ENCODE data around the gene PKD1L1.

GRCh38 chr7:47890606-47891005 lies 57.7 kb downstream of the PKD1L1 start:
- TF ChIP-seq CTCF (IDR thresholded peaks at IDR 0.05), result no peak
- no peak for TF ChIP-seq EP300 (IDR thresholded peaks at IDR 0.05)
- TF ChIP-seq POLR2A (IDR thresholded peaks at IDR 0.05), result no peak
- no peak for TF ChIP-seq POLR2AphosphoS5 (IDR thresholded peaks at IDR 0.05)

All from gastroesophageal sphincter (tissue), 3 donors.